ENCODE data around the gene RAB8B.

RAB8B gene

DNA sequence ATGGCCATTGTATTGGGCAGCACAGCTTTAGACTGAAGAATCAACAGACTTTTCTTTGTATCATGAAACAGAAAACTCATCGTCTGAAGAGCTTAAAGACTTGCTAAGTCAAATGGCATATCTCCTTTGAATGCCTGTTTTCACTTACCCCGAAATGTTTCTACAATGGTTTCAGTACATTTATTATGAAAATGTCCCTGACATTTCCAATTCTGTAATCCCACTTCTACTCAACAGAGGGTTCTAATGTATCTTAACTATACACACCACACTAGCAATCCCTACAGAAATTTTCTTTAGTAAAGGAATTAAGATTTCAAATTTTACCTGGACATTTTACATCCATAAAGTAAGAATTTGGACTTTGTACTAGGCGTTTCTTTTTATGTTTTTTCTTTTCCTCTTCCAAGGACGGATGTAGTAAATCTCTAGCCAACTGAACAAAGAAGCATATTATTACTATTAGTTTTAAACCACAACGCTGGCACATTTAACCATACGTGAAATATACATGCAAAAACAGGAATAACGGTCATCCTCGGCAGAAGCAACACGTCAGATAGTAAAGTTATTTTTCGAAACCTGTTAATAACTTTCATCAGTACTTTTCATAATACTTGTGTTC lies 33.2 kb upstream of the RAB8B start:
- peak overlapping the region; percentile 86 to 89 for H3K4me3 ChIP-seq (replicated peaks in 1 of 2; ENCODE audit: low read depth in 2 of 2, low read length in 2 of 2)
- TF ChIP-seq, protein P1, sequence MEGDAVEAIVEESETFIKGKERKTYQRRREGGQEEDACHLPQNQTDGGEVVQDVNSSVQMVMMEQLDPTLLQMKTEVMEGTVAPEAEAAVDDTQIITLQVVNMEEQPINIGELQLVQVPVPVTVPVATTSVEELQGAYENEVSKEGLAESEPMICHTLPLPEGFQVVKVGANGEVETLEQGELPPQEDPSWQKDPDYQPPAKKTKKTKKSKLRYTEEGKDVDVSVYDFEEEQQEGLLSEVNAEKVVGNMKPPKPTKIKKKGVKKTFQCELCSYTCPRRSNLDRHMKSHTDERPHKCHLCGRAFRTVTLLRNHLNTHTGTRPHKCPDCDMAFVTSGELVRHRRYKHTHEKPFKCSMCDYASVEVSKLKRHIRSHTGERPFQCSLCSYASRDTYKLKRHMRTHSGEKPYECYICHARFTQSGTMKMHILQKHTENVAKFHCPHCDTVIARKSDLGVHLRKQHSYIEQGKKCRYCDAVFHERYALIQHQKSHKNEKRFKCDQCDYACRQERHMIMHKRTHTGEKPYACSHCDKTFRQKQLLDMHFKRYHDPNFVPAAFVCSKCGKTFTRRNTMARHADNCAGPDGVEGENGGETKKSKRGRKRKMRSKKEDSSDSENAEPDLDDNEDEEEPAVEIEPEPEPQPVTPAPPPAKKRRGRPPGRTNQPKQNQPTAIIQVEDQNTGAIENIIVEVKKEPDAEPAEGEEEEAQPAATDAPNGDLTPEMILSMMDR (IDR thresholded peaks at IDR 0.05; ENCODE audit: low read depth, low read length), result no peak
- peak in 1 of 2 donors; percentile 38 for DNase-seq (ENCODE audit: low read depth in 2 of 2)

DNA sequence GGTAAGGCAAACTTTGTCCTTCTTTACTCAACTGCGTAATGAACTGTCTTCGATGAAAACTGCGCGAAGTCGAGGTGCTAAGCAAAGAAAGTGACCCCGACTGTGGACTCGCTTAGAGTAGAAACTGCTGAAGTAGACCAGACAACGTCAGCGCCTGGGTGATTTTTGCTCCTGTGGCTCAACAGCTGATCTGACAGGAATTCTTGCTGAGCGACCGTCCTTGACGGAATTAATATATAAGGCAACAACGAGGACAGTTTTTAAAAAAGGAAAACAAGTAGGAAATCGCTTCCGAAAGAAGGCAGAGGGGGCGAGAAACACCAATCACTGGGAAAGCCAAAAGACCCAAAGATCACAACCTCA lies 32.7 kb upstream of the RAB8B start:
- peak; percentile 44 to 58 for DNase-seq (ENCODE audit: low read depth in 2 of 2)
- H3K4me3 ChIP-seq (replicated peaks in 1 of 2; ENCODE audit: low read depth in 2 of 2, low read length in 2 of 2), result peak overlapping the region; percentile 86 to 89
- TF ChIP-seq, protein P1 (IDR thresholded peaks at IDR 0.05; ENCODE audit: low read depth, low read length), result no peak

DNA sequence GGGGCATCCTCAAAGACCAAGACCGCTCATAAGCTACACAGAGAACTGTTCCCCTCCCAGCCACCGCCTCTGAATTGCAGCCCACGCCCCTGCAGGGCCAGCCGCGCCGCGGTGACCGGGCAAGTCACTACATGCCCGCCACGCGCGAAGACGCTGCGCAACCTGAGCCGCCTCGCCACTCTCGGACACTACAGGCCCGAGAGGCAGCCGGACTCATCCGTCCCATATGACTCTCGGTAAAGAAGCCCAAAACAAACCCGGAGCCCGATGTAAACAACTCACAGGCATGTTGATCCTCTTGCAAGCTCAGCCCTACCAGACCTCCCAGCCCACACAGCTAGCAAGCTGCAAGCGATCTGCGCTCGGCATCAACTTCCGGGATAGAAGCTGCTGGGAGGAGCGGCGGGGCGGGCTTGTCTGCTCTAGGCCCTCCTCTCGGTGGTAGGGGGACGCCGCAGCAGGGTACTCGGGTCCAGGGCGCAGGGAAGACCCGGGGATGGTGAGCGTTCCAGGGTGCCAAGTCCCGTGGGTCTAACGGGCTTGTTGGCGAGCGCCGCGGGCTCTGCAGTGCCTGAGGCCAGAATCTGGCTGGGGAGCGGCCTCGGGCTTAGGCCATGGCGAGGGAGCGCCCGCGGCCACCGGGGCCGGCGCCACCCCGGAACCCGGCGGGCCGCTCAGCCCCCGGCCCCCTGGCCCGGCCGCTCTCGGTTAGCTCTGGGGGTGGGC lies 32.1 kb upstream of the RAB8B start, which contains the start of gene RPS27L:
RPS27L (minus strand) TSS at position 360 of the 726 bp plus-strand sequence; CDS start at position 288, 72 bp downstream.
- DNase-seq (ENCODE audit: low read depth in 2 of 2), result peak; percentile 94 to 96
- peak within 1 kb of the TSS; percentile 86 to 89 for H3K4me3 ChIP-seq (replicated peaks in 1 of 2; ENCODE audit: low read depth in 2 of 2, low read length in 2 of 2)
- TF ChIP-seq, protein P1 (IDR thresholded peaks at IDR 0.05; ENCODE audit: low read depth, low read length), result no peak

DNA sequence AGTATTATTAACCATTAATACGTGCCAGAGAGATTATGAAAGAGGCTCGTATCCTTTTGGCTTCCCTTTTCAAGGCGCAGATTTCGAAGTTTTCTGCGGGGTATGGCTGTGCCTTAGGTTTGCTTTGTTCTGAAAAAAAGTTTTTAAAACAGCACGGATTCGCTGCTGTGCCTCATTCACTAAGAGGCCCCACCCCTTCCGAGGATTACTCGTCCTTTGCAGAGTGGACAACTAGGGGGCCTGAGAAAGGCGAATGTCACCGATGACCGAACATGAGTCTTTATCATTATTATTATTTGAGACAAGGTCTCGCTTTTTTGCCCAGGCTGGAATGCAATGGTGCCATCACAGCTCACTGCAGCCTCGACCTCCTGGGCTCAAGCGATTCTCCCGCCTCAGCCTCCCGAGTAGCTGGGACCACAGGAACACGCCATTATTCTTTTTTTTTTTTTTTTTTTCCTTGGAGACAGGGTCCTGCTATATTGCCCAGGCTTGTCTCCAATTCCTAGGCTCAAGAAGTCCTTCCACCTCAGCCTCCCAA lies 31.4 kb upstream of the RAB8B start:
- H3K4me3 ChIP-seq (replicated peaks in 1 of 2; ENCODE audit: low read depth in 2 of 2, low read length in 2 of 2), result peak overlapping the region; percentile 86 to 89
- peak; percentile 86 for DNase-seq (ENCODE audit: low read depth in 2 of 2)
- TF ChIP-seq, protein P1 (IDR thresholded peaks at IDR 0.05; ENCODE audit: low read depth, low read length), result peak; percentile 28

DNA sequence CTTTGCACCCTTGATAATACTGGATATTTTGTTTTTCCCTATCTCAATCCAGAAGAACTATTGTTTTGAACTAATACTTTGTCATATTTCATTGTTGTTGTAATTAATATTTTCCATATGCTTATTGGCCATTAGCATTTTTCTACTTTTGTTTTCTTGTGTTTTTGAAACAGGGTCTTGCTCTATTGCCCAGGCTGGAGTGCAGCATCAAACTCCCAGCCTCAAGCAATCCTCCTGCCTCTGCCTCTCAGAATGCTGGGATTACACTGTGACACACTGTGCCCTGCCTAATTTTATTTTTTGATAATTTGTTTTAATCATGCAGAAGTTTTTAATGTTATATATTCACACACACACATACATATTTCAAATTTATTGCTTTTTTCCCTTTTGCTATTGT lies 28.8 kb upstream of the RAB8B start:
- no peak overlapping the region for H3K4me3 ChIP-seq (replicated peaks in 1 of 2; ENCODE audit: low read depth in 2 of 2, low read length in 2 of 2)
- no peak for DNase-seq (ENCODE audit: low read depth in 2 of 2)
- TF ChIP-seq, protein P1 (IDR thresholded peaks at IDR 0.05; ENCODE audit: low read depth, low read length), result no peak

DNA sequence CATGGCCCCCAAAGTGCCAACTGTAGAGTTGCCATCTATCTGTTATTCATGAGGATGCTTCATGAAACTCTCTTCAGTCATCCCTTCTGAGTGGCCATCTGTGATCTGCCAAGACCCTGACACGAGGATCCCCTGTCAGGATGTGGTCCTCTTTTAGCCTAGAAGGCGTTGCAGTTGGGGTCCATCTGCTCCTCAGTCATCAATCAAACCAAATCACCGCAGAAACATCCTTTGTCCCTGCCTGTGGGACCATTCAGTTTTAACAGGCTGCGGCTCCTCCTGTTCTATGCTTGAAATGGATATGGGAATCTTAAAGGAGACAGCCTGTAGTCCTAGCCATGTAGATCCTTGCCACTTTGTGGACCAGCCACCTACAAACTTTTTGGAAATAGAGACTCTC lies 26.2 kb upstream of the RAB8B start:
- no peak for DNase-seq (ENCODE audit: low read depth in 2 of 2)
- TF ChIP-seq, protein P1 (IDR thresholded peaks at IDR 0.05; ENCODE audit: low read depth, low read length), result no peak
- H3K4me3 ChIP-seq (replicated peaks in 1 of 2; ENCODE audit: low read depth in 2 of 2, low read length in 2 of 2), result no peak overlapping the region

All from cardiac fibroblast (primary cell).